Mesodermal cell (in vitro differentiated cells): Measurements from ENCODE around the gene LHPP.
"Not testable (repeated sequence)": the region's sequence is repeated elsewhere in the genome, so short reads cannot be mapped to it uniquely, and the experiment has no call there.

ENCODE experiments used
- H3K27ac ChIP-seq: 2 replicates; pipeline ENCODE4 v1.7.0; 2013; ENCODE audit warnings: mild to moderate bottlenecking, low read depth, low read length, moderate library complexity; ENCODE audit not compliant: severe bottlenecking
- H3K36me3 ChIP-seq: 2 replicates; pipeline ENCODE4 v1.7.1; 2013; ENCODE audit warnings: mild to moderate bottlenecking, low read length, moderate library complexity; ENCODE audit not compliant: control insufficient read depth, insufficient read depth
- H3K4me1 ChIP-seq: one replicate; pipeline ENCODE4 v1.7.1; 2013; ENCODE audit warnings: mild to moderate bottlenecking, low read length; ENCODE audit not compliant: insufficient read depth, control insufficient read depth, poor library complexity, severe bottlenecking
- H3K4me3 ChIP-seq: 2 replicates; pipeline ENCODE4 v1.7.0; 2013; ENCODE audit warnings: low read length, control low read depth, mild to moderate bottlenecking; ENCODE audit not compliant: insufficient read depth, poor library complexity, severe bottlenecking; ENCODE audit errors: extremely low read depth
- H3K9me3 ChIP-seq: 2 replicates; pipeline ENCODE4 v1.7.1; 2013; ENCODE audit warnings: mild to moderate bottlenecking, low read length, moderate library complexity; ENCODE audit not compliant: control insufficient read depth
- WGBS, 2 experiments: methylation state at CpG; one replicate each; pipeline ENCODE4 v1.1.5; 2013; ENCODE audit warnings: missing lambda C conversion rate in 2 of 2; ENCODE audit not compliant: insufficient coverage in 2 of 2; 5-methylcytosine and 5-hydroxymethylcytosine counted together

LHPP gene

GRCh38 chr10:124610851-124611250 is 149.2 kb downstream of the LHPP start:
- WGBS, 2 experiments = 93 to 95% methylated on average over 8 to 10 of the region's 17 CpGs
- H3K4me3 ChIP-seq = not testable (repeated sequence)

GRCh38 chr10:124611738-124612137 is 150.1 kb downstream of the LHPP start:
- Histone ChIP-seq H3K4me3 (no peak overlapping the region), H3K36me3 (no peaks in the 10 kb centered on the region), H3K27ac (no peak overlapping the region), H3K9me3 (no peaks in the 10 kb centered on the region), H3K4me1 (peaks cover 6% of the 10 kb centered on the region)
- WGBS, 2 experiments = 95 to 98% methylated on average over 7 to 11 of the region's 11 CpGs

More at GRCh38 chr10:124610851-124611250, 149.2 kb downstream of the LHPP start:
- not testable (repeated sequence) for H3K27ac ChIP-seq, H3K4me1 ChIP-seq, H3K9me3 ChIP-seq, H3K36me3 ChIP-seq

- H3K4me1 ChIP-seq = peaks cover 6% of the 10 kb centered on the region
- H3K9me3 ChIP-seq = no peaks in the 10 kb centered on the region
- no peak overlapping the region for H3K27ac ChIP-seq
- WGBS, 2 experiments = 64 to 73% methylated on average over 8 to 11 of the region's 18 CpGs
- H3K36me3 ChIP-seq = peaks cover 3% of the 10 kb centered on the region
- no peak overlapping the region for H3K4me3 ChIP-seq
Measured at GRCh38 chr10:124612611-124613498, 151.2 kb downstream of the LHPP start.

GRCh38 chr10:124614003-124614659 is 152.5 kb downstream of the LHPP start:
- no peaks in the 10 kb centered on the region for H3K9me3 ChIP-seq
- WGBS, 2 experiments = 88 to 90% methylated on average over 10 of the region's 11 CpGs
- no peak overlapping the region for H3K4me3 ChIP-seq
- no peak overlapping the region for H3K27ac ChIP-seq
- H3K4me1 ChIP-seq = peaks cover 6% of the 10 kb centered on the region
- H3K36me3 ChIP-seq = peaks cover 5% of the 10 kb centered on the region

- WGBS, 2 experiments = 96 to 97% methylated on average over 16 to 33 of the region's 34 CpGs
- no peaks in the 10 kb centered on the region for H3K9me3 ChIP-seq
- peaks cover 12% of the 10 kb centered on the region for H3K4me1 ChIP-seq
- no peak overlapping the region for H3K4me3 ChIP-seq
- no peak overlapping the region for H3K27ac ChIP-seq
- H3K36me3 ChIP-seq = peaks cover 5% of the 10 kb centered on the region
Measured at GRCh38 chr10:124615259-124615658, 153.6 kb downstream of the LHPP start.

GRCh38 chr10:124616040-124616835 is 154.6 kb downstream of the LHPP start:
- H3K27ac ChIP-seq = no peak overlapping the region

GRCh38 chr10:124616836-124617130 is 155.2 kb downstream of the LHPP start:
- peaks cover 12% of the 10 kb centered on the region for H3K4me1 ChIP-seq
- 63 to 81% methylated on average over 1 to 2 of the region's 4 CpGs for WGBS, 2 experiments
- H3K27ac ChIP-seq = no peak overlapping the region
- no peak overlapping the region for H3K4me3 ChIP-seq
- H3K36me3 ChIP-seq = peaks cover 5% of the 10 kb centered on the region
- no peaks in the 10 kb centered on the region for H3K9me3 ChIP-seq

More at GRCh38 chr10:124616040-124616835, 154.6 kb downstream of the LHPP start:
- Histone ChIP-seq H3K4me3 (no peak overlapping the region), H3K36me3 (peaks cover 5% of the 10 kb centered on the region), H3K4me1 (peaks cover 12% of the 10 kb centered on the region), H3K9me3 (no peaks in the 10 kb centered on the region)
- WGBS, 2 experiments = 62 to 67% methylated on average over 24 to 25 of the region's 30 CpGs

- H3K36me3 ChIP-seq = peaks cover 5% of the 10 kb centered on the region
- 92 to 95% methylated on average over 14 to 18 of the region's 18 CpGs for WGBS, 2 experiments
- peaks cover 12% of the 10 kb centered on the region for H3K4me1 ChIP-seq
- H3K9me3 ChIP-seq = no peaks in the 10 kb centered on the region
- H3K27ac ChIP-seq = no peak overlapping the region
- no peak overlapping the region for H3K4me3 ChIP-seq
Measured at GRCh38 chr10:124618470-124619073, 156.9 kb downstream of the LHPP start.

- WGBS, 2 experiments = 85 to 93% methylated on average over 5 to 8 of the region's 9 CpGs
Measured at GRCh38 chr10:124619195-124619594, 157.6 kb downstream of the LHPP start.

GRCh38 chr10:124619802-124620490 is 158.3 kb downstream of the LHPP start:
- no peak overlapping the region for H3K27ac ChIP-seq
- WGBS, 2 experiments = 92 to 94% methylated on average over 11 to 15 of the region's 26 CpGs
- H3K9me3 ChIP-seq = no peaks in the 10 kb centered on the region
- peaks cover 5% of the 10 kb centered on the region for H3K36me3 ChIP-seq
- peaks cover 12% of the 10 kb centered on the region for H3K4me1 ChIP-seq
- H3K4me3 ChIP-seq = no peak overlapping the region

More at GRCh38 chr10:124619195-124619594, 157.6 kb downstream of the LHPP start:
- peaks cover 12% of the 10 kb centered on the region for H3K4me1 ChIP-seq
- H3K9me3 ChIP-seq = no peaks in the 10 kb centered on the region
- H3K4me3 ChIP-seq = no peak overlapping the region
- no peak overlapping the region for H3K27ac ChIP-seq
- peaks cover 5% of the 10 kb centered on the region for H3K36me3 ChIP-seq
